ES-I3 (cell line): ENCODE results near the gene MRPL51.

Source experiments
- H3K36me3 ChIP-seq: 2 replicates; pipeline ENCODE4 v1.6.1; 2013; ENCODE audit warnings: mild to moderate bottlenecking, low read length, control low read depth, moderate library complexity; ENCODE audit not compliant: insufficient read depth
- H3K4me1 ChIP-seq: 2 replicates; pipeline ENCODE4 v1.6.1; 2013; ENCODE audit warnings: mild to moderate bottlenecking, control low read depth, low read length; ENCODE audit not compliant: insufficient read depth
- H3K9ac ChIP-seq: 2 replicates; pipeline ENCODE4 v1.6.1; 2013; ENCODE audit warnings: low read depth, mild to moderate bottlenecking, low read length, moderate library complexity
- H3K9me3 ChIP-seq: 2 replicates; pipeline ENCODE4 v1.6.1; 2013; ENCODE audit warnings: mild to moderate bottlenecking, low read length, moderate library complexity; ENCODE audit not compliant: control insufficient read depth, insufficient read depth

Gene MRPL51

GRCh38 chr12:6465467-6466183 is 27.4 kb downstream of the MRPL51 start:
- peaks cover 10% of the 10 kb centered on the region; the same call in 1 of the 2 replicates for H3K4me1 ChIP-seq

GRCh38 chr12:6464531-6464930 is 28.5 kb downstream of the MRPL51 start:
- peaks cover 11% of the 10 kb centered on the region for H3K36me3 ChIP-seq

More at GRCh38 chr12:6465467-6466183, 27.4 kb downstream of the MRPL51 start:
- peaks cover 11% of the 10 kb centered on the region for H3K36me3 ChIP-seq
- no peak overlapping the region for H3K9ac ChIP-seq
- H3K9me3 ChIP-seq, result no peaks in the 10 kb centered on the region

GRCh38 chr12:6463858-6464257 is 29.2 kb downstream of the MRPL51 start:
- no peaks in the 10 kb centered on the region for H3K9me3 ChIP-seq
- peaks cover 11% of the 10 kb centered on the region for H3K36me3 ChIP-seq
- H3K9ac ChIP-seq, result no peak overlapping the region
- H3K4me1 ChIP-seq, result no peaks in the 10 kb centered on the region

More at GRCh38 chr12:6464531-6464930, 28.5 kb downstream of the MRPL51 start:
- no peaks in the 10 kb centered on the region for H3K9me3 ChIP-seq
- peaks cover 7% of the 10 kb centered on the region; the same call in 1 of the 2 replicates for H3K4me1 ChIP-seq
- H3K9ac ChIP-seq, result no peak overlapping the region

GRCh38 chr12:6463216-6463615 is 29.8 kb downstream of the MRPL51 start:
- Histone ChIP-seq H3K9ac (no peak overlapping the region), H3K36me3 (peaks cover 11% of the 10 kb centered on the region), H3K4me1 (no peaks in the 10 kb centered on the region), H3K9me3 (no peaks in the 10 kb centered on the region)

- H3K9ac ChIP-seq, result no peak overlapping the region
- H3K4me1 ChIP-seq, result no peaks in the 10 kb centered on the region
- H3K9me3 ChIP-seq, result no peaks in the 10 kb centered on the region
- peaks cover 11% of the 10 kb centered on the region for H3K36me3 ChIP-seq
Measured at GRCh38 chr12:6462234-6462995, 30.6 kb downstream of the MRPL51 start.

- H3K4me1 ChIP-seq, result no peaks in the 10 kb centered on the region
- H3K9ac ChIP-seq, result no peak overlapping the region
- no peaks in the 10 kb centered on the region for H3K9me3 ChIP-seq
- H3K36me3 ChIP-seq, result peaks cover 11% of the 10 kb centered on the region
Measured at GRCh38 chr12:6461401-6462233, 31.4 kb downstream of the MRPL51 start.

- Histone ChIP-seq H3K4me1 (no peaks in the 10 kb centered on the region), H3K36me3 (peaks cover 11% of the 10 kb centered on the region), H3K9ac (no peak overlapping the region), H3K9me3 (no peaks in the 10 kb centered on the region)
Measured at GRCh38 chr12:6460751-6461371, 32.2 kb downstream of the MRPL51 start.

GRCh38 chr12:6459004-6459337 is 34.1 kb downstream of the MRPL51 start:
- no peaks in the 10 kb centered on the region for H3K9me3 ChIP-seq
- H3K4me1 ChIP-seq, result no peaks in the 10 kb centered on the region
- no peak overlapping the region for H3K9ac ChIP-seq
- H3K36me3 ChIP-seq, result peaks cover 4% of the 10 kb centered on the region; the same call in 1 of the 2 replicates

- Histone ChIP-seq H3K9me3 (no peaks in the 10 kb centered on the region), H3K4me1 (no peaks in the 10 kb centered on the region), H3K36me3 (peaks cover 4% of the 10 kb centered on the region; the same call in 1 of the 2 replicates), H3K9ac (no peak overlapping the region)
Measured at GRCh38 chr12:6458281-6459003, 34.6 kb downstream of the MRPL51 start.

- Histone ChIP-seq H3K9me3 (no peaks in the 10 kb centered on the region), H3K4me1 (peaks cover 9% of the 10 kb centered on the region), H3K36me3 (peaks cover 4% of the 10 kb centered on the region; the same call in 1 of the 2 replicates), H3K9ac (no peak overlapping the region)
Measured at GRCh38 chr12:6457220-6457945, 35.7 kb downstream of the MRPL51 start.

GRCh38 chr12:6452944-6453630 is 40.0 kb downstream of the MRPL51 start:
- Histone ChIP-seq H3K4me1 (peaks cover 22% of the 10 kb centered on the region), H3K36me3 (no peaks in the 10 kb centered on the region), H3K9ac (0 out of 2 replicates have a peak overlapping the region, but pooled peaks have one; percentile 62), H3K9me3 (no peaks in the 10 kb centered on the region)

GRCh38 chr12:6452245-6452943 is 40.7 kb downstream of the MRPL51 start:
- Histone ChIP-seq H3K4me1 (peaks cover 22% of the 10 kb centered on the region), H3K9me3 (no peaks in the 10 kb centered on the region), H3K36me3 (no peaks in the 10 kb centered on the region), H3K9ac (peak overlapping the region; percentile 62)
